HG02642 (cell line): ENCODE measurements around the gene ZNFX1.
A peak's percentile ranks its signal among the peaks of the same experiment; 100 is the strongest.

Experiments
- ATAC-seq: cut with Tn5 transposase; IDR thresholded peaks from one replicate; pipeline ENCODE4 v1.9.1; 2021; ENCODE audit warnings: mild to moderate bottlenecking; ENCODE audit not compliant: unreplicated experiment, poor library complexity

ZNFX1 gene

DNA sequence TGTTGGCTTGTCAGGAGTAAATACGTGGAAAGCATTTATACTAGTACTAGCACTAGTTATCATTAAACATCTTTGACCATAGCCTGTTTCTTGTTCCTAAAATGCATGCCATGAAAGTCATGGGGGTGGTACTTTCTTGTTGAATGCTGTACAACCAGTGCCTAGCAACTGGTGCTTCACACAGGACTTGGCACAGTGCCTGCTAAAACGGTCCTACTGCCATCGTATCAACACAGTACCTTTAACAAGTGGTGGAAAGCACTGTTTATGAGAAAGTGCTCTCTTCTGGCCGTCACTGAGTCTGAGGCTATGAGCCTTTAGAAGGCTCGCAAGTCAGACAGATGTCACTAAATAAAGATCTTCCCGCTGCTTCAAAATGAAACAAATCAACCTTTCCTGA, 21.6 kb downstream of the ZNFX1 start:
- ATAC-seq = no peak

DNA sequence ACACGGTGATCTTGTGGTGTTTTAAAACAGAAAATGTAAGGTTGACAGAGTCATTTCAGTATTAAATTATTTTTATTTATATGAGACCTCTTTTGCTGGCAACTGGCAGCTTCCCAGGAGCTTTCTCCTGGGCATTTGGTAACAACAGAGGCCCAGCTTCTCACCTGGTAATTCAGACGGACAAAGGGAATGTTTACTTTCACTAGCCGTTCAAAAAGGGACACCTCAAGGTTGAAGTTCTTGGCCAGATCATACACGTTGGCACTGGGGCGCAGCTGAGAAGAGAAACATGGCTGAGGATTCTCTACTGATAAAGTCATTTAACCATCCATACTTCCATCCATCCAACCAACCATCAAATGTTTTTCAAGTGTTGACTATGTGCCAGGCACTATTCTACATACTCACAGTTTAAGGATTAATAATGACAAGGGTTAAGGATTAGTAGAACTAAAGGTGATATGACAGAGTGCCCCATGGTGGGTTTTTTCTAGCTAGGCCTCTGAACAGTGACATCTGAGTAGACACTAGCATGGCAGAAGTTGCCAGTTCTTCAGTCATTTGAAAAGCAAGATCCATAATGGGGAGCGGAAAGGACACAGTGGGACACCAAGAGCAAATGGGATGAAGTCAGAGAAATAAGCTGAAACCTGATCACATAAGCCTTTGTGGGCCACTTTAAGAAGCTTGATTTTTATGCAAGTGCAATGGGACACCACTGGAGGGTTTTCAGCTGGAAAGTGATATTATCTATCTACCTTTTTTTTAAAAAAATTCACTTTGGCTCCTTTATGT, 25.1 kb downstream of the ZNFX1 start:
- no peak for ATAC-seq

DNA sequence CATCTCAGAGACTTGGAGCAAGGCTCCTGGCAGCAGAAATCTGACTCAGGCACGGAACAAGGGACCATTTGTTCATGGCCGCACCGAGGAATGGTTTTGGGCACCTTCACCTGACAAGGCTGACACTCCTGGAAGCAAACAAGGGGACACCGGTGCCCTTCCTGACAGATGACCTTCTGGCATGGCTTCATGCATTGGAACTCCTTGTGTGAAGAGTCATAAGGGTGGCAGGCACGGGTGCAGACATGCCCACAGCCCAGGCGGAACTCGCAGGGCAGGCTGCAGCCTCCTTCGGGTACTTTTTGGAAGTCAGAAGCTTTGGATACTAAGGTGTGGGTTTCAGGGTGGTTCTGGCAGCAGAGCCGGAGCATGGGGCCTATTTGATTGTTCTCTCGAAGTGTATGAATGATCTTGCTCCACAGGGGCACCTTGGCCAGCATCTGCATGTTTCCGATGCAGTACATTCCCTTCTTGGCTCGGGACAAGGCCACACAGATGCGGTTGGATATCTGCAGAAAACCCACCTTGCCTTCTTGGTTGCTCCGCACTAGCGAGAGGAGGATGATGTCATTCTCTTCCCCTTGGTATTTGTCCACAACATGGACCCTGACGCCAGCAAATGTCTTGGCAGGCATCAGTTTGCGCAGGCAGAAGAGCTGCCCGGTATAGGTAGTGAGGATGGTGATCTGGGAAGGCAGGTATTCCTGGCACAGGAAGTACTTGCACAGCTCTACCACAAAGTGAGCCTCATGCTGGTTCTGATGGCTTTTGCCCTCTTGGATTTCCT, 28.8 kb downstream of the ZNFX1 start:
- ATAC-seq = no peak

DNA sequence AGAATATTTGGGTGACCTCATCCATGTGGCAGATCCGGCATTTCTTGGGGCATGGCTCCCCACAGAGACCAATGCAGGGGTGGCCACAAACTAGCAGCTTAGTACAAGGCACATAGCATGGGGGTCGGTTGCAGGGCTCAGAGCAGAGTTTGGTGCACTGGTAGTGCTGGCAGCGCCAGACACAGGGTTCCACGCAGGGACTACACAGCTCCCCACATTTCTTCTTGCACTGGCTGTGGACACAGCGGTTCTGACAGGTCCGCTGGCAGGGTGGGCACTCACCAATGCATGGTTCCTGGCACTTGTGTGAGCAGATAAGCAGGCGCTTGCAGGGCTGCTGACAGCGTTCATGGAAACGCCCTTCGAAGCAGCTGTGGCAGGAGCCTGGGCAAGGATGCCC, 29.6 kb downstream of the ZNFX1 start:
- ATAC-seq = no peak

DNA sequence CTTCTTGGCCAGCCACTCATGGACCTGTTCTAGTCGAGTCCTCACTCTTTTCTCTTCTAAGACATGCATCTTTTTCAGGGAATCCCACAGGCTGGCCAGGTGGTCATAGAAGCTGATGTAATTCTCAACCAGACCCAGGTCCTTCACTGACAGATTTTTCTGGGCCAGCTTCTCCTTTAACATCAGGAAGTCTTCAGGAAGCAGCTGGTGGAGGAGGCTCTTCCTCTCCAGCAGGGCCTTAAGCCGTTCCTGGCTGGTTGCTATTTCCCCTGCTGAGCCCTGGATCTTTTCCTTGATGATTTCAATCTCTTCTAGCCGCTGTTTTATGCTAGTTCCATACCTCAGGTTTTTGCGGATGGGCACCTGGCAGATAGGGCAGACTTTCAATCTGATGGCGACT, 30.1 kb downstream of the ZNFX1 start:
- ATAC-seq = no peak

DNA sequence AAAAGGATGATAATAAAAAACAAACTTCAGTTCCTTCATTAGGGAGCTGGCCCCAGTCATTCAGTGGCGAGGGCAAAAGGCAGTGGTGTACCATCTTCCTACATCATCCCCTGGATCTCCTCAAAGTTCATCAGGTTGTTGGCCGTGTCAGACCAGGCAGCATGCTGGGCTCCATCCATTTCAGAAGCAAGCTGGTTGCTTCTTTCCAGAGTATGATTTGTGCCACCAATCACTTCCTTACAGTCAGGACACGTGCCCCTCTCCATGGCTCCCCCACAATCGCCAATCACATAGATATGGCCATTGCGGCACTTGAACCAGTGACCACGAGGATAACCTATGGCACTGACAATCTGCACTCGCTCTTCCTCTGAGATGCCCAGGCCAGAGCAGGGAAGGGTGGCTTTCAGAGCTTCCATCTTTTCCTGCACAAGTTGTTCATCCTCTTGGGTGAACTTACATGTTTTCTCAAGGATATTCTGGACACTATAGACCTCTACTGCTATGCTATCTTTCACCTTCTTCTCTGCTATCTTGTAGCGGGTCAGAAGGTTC, 30.6 kb downstream of the ZNFX1 start:
- no peak for ATAC-seq

DNA sequence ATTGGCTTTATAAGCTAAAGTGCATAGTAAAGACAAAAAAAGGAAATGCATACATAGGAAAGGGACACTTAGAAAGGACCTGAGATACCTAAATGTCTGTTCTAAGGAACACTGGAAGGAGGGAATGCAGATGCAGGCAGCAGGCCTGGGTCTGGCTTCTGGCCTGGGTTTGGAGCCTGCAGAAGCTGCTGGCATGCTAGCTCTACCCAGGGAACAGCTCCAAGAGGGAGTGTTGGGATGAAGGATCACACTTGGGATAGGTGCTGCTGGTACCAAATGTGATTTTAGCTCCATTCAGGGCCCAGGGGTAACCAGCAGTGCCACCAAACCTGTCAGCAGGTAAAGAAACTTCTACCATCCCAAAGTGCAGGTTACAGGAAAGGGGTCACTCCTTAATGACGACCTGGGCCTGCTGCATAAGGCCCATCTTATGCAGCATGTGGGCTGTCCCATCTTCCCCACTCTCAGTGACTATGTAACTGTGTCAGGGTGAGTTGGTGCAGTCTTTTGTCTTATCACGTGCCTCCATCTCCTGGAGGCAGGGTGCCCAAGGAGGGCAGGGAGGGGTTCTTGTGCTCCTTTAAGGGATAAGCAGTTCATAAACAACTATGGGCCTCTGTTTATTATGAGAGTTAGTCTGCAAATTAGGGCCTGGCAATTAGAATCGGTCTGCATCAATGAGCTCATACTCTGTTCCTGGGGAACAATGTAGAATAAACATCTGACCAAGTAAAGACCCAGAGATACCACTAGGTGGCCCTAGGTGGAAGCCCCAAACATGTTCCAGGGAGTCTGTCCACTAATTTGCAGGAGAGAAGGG, 31.7 kb downstream of the ZNFX1 start:
- ATAC-seq = peak; percentile 38

DNA sequence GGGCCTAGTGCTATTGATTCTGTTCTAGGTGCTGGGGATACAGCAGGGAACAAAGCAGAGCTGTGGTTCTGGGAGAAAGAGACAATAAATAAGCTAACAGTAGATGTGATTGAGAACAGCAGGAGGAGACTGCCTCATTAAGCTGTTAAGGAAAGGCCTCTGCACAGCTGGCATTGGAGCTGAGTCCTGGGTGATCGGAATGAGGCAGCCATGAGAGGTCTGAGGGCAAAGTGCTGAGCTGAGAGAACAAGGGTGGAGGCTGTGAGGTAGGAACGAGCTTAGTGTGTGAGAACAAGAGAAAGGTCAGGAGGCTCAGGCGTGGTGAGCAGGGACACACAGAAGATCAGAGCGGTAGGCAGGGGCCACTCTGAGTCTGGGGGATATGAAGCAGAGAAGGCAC, 40.3 kb downstream of the ZNFX1 start:
- ATAC-seq = no peak

DNA sequence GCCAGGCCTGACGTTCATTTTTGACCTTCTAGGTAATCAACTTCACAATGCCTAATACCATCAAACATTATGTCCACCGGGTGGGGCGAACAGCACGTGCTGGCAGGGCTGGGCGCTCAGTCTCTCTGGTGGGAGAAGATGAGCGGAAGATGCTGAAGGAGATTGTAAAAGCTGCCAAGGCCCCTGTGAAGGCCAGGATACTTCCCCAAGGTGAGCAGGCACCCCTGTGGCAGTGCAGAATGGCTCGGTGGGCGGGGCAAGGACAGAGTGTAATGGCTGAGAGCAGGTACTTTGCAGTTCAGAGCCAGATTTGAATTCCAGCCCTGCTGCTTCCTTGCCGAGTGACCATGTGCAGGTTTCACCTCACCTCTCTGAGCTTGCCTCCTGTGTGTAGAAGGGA, 41.6 kb downstream of the ZNFX1 start:
- no peak for ATAC-seq

DNA sequence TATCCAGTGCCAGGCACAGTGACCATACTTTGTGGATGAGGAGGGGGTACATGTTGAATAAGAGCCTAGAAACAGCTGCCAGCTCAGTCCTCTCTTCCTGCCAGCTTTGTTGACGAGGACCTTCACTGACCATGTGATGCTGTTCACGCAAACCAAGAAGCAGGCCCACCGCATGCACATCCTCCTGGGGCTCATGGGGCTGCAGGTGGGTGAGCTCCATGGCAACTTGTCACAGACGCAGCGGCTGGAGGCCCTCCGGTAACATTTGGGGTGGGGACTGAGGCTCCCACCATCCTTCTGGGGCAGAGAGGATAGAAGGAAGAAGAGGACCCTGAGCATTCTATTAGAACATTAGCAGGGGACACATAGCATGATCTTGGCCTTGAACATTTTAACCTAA, 43.0 kb downstream of the ZNFX1 start:
- ATAC-seq = no peak

DNA sequence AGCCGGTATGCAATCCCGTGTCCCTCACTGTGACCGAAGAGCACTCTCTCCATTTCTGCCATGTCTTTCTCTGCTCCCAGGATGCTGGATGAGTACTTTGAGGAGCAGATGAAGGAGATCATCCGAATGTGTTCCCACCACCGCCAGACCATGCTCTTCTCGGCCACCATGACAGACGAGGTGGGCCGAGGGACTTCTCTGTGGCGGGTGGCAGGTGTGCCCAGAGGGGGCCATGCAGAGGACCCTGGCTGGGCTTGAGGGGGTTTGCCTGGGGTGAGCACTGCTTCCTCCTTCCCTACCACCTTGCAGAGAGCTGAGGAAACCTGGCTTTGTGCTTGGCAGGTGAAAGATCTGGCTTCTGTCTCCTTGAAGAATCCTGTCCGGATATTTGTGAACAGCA, 44.6 kb downstream of the ZNFX1 start:
- ATAC-seq = no peak

DNA sequence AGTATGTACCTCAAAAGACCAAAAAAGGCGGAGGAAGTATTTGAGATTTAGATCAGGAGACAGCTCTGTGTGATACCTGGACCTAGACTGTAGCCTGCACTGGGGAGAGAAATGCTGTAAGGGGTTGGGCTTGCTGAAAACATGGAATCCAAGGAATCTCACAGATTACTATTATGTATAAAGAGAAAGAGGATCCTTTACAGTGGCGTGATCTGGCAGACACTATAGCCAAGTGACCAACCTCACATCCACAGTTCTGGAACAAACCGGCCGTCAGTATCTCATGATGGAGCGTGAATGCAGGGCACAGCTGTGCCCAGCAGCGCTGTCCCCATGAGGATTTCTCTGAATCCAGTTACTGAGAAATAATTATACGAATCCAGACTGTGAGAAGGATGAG, 46.4 kb downstream of the ZNFX1 start:
- no peak for ATAC-seq

DNA sequence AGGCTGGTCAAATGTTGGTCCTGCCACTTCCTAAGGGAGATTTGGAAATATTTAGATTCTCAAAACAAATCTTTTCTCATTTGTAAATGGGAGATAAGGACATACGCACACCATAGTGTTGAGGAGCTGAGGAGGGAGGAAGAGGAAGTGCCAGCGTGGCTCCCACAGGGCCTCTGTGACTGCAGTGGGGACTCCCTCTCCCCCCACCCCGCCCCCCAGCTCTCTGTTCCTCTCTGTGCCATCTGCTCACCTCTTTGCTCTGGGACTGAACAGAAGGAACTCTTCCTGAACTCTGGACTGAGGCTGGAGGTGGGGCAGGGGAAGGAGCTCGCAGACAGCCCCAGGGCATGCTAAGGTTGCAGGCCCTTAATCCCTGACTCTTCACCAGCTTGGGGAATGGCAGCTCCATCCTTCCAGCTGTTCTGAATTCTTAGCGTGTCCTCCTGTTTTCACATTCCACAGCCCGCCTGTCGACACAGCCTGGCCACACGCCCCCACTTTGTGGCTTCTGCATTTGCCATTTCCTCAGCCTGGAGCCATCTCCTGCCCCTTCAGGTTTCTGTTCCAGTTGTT, 47.2 kb downstream of the ZNFX1 start:
- ATAC-seq = no peak

DNA sequence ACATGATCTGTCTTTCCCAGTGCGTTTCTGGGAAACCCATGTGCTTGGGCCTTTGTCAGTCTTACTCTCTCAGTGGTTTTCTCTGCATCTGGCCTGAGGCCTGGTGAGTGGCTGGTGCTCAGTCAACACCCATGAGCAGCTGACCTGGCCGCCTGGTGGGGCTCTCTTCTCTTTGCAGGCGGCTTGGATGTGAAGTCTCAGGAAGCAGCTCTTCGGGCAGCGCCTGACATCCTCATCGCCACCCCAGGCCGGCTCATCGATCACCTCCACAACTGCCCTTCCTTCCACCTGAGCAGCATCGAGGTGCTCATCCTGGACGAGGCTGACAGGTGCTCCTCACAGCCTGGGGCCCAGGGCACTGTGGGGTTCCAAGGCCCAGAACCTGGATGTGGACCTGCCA, 47.8 kb downstream of the ZNFX1 start:
- ATAC-seq = no peak

DNA sequence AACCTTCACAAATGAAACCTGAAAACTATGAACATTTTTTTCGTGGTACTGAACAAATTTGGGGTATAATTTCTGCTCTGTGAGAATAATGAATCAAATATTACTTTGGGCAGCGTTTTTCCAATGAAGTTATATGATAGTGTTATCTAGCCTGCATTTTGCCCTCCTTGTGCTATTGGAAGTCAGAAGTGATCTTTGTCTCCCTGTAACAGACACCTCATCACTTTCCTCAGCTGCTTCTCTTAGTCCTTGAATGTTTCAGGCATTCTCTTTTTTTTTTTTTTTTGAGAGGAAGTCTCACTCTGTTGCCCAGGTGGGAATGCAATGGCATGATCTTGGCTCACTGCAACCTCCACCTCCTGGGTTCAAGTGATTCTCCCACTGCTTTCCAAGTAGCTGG, 48.5 kb downstream of the ZNFX1 start:
- ATAC-seq = no peak

DNA sequence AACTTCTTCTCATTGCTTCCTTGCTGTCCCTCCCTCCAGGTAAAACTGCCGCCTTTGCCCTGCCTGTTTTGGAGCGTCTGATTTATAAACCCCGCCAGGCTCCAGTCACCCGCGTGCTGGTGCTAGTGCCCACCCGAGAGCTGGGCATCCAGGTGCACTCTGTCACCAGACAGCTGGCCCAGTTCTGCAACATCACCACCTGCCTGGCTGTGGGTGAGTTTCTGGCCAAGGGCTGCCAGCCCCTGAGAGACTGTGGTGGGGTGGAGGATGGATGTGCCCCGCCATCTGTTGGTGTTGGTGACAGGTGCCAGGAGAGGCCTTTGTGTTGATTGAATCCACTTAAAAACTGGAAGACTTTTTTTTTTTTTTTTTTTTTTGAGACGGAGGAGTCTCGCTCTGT, 49.2 kb downstream of the ZNFX1 start:
- ATAC-seq = no peak

DNA sequence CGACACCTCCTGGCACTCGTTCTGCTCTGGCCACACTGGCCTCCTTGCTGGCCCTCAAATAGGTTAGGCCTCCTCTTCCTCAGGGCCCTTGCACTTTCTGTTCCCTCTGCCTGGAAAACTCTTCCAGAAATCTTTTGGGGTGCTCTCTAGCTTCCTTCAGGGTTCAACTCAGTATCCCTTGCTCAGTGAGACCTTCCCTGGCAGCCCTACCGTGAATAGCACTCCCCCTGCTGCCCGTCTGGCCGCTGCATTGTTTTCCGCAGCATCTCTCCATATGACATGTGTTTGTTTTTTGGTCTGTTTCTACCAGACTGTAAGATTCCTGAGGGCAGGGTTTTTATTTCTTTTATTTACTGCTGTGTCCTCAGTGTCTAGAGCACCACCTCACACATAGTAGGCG, 52.0 kb downstream of the ZNFX1 start:
- ATAC-seq = no peak

DNA sequence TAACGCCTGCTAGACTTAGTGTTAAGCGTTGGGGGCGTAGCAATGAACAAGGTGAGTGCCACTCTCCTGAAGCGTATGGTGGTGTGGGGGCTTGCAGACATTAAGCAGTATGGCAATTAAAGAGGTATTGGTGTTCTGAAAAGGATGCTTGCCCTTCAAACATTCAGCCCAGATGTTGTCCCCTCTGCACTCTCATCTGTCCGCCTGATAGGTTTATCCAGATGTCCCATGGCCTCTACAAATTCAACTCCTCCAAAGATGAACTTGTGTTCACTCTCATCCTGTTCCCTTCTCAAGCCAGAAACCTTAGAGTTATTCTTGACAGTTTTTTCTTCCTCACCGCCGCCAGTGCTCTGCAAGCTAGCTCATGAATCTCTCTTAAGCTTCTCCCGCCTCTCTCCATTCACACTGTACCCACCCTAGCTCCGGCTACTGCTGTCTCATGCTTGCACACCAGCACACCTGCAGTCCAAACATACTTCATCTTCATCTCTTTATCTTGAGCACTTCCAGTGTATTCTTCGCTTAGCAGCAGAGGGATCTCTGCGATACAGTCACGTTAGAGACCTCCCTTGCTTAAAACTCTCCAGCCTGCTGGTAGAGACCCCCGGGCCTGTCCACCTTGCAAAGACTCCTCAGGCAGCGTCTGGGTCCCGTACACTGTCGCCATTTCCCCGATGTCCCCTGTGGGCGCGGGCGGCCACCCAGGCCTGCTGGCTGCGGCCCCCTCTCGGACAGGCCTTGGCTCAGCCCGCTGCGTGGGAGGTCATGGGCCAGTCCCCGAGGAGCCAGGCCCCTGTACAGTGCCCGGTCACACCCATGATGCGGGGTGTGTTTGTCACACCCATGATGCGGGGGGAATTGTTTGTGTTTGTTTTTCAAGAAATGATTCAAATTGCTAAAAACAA, 57.7 kb downstream of the ZNFX1 start:
- no peak for ATAC-seq
